ENCODE measurements around the gene SS18L1.

- TF ChIP-seq CTCF (IDR thresholded peaks at IDR 0.05; ENCODE audit: insufficient read depth, low read length) (no peak), GABPA (IDR thresholded peaks at IDR 0.05; ENCODE audit: low read depth) (no peak), POLR2AphosphoS5 (IDR thresholded peaks at IDR 0.05; ENCODE audit: low read depth) (no peak), SPI1 (IDR thresholded peaks at IDR 0.05; ENCODE audit: borderline replicate concordance, low read depth) (no peak)
These were observed 31.5 kb downstream of the SS18L1 start for GRCh38 chr20:62174870-62175624.
